GM18499 (cell line): ENCODE results near the gene ARHGAP22.

Experiments used
- ATAC-seq: cut with Tn5 transposase; IDR thresholded peaks from one replicate; pipeline ENCODE4 v1.9.1; 2021; ENCODE audit warnings: moderate number of reproducible peaks; ENCODE audit not compliant: insufficient read depth, unreplicated experiment

ARHGAP22 gene

GRCh38 chr10:48490571-48490940 lies 114.3 kb downstream of the ARHGAP22 start:
- ATAC-seq, result no peak

DNA sequence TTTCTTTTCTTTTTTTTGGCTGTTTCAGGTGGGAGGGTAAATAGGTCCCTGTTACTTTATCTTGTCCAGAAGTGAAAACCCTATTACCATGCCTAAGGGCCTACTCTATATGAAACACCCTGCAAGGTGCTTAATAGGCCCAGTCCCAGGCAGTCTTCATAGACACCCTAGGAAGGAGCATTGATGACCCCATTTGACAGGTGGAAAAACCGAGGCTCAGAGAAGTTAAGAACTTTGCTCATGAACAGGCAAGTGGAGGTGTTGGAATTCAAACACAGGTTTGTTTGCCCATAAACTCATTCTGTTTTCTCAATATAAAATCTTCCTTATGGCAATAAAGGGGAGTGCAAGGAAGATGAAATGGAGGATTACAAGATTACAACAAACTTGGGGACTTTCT lies 115.8 kb downstream of the ARHGAP22 start:
- no peak for ATAC-seq

GRCh38 chr10:48487244-48487643 lies 117.6 kb downstream of the ARHGAP22 start:
- no peak for ATAC-seq

DNA sequence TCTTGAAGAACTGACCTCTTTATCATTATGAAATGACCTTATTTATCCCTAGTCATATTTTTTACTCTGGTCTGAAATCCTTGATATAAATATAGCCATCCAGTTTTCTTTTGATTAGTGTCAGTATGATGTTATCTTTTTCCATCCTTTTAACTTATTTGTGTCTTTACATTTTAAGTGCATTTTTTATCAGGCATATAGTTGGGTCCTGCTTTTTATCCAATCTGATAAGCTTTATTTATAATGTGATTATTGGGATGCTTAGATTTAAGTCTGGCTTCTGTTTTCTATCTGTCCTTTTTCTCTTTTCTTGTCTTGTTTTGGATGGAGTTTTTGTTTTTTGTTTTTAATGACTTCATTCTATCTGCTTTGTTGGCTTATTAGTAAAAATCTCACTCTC lies 119.2 kb downstream of the ARHGAP22 start:
- ATAC-seq, result no peak

DNA sequence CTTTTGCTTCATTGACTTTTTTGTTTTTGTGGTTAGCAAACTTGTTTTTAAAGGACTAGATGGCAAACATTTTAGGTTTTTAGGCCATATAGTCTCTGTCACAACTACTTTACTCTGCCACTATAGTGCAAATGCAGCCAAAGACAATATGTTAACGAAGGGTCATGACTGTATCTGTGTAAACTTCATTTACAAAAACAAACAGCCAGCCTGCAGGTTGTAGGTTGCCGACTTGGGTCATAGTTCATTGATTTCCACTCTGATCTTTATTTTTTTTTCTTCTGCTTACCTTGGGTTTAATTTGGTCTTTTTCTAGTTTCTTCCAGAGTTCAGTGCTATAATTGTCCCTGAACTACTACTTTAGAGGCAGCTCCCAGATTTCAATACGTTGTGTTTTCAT lies 120.0 kb downstream of the ARHGAP22 start:
- no peak for ATAC-seq

DNA sequence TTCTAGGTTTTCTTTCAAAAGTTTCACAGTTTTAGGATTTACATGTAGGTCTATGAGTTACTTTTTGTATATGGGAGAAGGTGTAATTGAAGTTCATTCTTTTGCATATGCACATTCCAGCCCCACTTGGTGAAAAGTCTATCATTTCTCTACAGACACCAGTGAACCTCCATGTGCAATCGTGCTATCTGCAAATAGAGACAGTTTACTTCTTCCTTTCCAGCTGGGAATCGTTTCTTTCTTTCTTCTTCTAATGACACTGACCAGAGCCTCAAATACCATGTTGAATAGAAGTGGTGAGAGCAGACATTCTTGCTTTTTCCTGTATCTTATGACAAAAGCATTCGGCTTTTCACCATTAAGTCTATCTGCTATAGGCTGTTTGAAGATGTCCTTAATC lies 122.7 kb downstream of the ARHGAP22 start:
- no peak for ATAC-seq

- ATAC-seq, result no peak
Observed at GRCh38 chr10:48481385-48481784, 123.5 kb downstream of the ARHGAP22 start.

- ATAC-seq, result no peak
Observed at GRCh38 chr10:48480397-48481374, 124.2 kb downstream of the ARHGAP22 start.

GRCh38 chr10:48478980-48479811 lies 125.7 kb downstream of the ARHGAP22 start:
- ATAC-seq, result no peak

DNA sequence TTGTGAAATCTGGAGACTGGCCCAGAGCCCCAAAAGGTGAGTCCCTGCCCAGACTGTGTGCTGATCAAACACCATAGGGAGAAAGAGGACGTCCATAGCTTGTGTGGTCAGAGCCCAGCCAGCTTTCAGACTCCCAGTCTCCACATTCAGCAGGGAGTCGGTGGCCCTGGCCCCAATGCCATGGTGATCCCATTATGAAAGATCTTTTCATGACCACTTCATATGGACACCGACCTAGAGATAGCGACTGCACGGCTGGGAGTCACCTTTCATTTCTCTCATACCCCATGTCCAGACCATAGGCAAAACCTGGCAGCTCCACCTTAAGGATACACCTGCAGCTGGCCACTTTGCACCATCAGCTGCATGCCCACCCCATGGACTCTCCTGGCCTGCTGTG lies 126.4 kb downstream of the ARHGAP22 start:
- ATAC-seq, result no peak

DNA sequence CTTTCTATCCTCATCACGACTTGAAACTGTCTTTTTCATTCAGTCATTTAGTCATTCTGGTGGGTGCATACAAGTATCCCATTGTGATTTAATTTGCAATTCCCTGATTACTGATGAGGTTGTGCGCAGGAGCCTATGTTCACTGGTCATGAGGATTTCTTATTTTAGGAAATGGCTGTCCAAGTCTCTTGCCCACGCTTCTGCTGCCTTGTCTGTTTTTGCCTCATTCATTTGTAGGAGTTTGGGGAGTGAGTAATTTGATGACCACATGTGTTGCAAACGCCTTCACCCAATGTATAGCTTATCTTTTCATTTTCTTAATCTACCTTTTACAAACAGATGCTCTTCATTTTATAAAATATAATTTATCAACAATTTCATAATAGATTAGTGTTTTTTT lies 127.3 kb downstream of the ARHGAP22 start:
- ATAC-seq, result no peak

GRCh38 chr10:48477141-48477540 lies 127.7 kb downstream of the ARHGAP22 start:
- no peak for ATAC-seq

- no peak for ATAC-seq
Observed at GRCh38 chr10:48476279-48476982, 128.4 kb downstream of the ARHGAP22 start.

- ATAC-seq, result no peak
Observed at GRCh38 chr10:48475943-48476278, 129.0 kb downstream of the ARHGAP22 start.

DNA sequence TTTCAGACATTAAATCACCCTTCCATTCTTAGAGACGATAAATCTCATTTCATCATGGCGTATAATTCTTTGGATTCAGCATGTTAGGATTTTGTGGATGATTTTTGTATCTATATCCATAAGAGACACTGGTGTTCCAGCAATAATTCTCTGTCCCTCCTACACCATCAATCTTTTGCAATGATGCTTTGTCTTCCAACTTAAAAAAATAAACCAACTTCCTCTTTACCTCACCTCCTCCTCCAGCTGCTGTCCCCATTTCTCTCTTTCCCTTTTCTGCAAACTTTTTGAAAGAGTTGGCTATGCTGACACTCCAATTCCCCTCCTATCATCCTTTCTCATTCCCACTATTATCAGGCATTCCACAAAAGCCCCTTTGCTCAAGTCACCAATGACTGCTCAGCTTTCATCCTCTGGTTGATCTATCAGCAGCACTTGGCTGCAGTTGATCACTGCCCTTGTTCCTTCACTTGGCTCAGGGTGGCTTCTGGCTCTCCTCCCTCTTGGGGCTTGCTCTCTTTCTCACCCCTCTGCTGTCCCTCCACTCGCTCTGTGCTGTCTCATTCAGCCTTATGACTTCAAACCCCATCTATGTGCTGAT lies 130.0 kb downstream of the ARHGAP22 start:
- ATAC-seq, result no peak

DNA sequence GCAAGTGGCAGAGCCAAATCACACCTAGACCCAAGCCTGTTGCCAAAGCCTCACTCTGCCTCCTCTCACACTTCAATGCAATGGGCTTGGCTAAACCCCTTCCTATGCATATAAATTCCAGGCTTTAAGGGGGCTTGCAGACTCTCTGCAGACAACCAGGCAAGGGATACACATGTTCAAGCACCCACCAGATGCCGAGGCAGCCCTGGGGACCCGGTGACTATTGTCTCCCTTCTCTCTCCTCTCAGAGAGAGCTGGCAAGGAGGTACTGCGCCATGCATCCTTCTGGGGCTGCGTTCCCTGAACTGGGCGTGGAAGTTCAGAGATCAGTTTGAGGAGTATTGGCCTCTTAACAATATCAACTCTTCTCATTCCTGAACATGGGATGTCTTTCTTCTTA lies 131.2 kb downstream of the ARHGAP22 start:
- ATAC-seq, result no peak

DNA sequence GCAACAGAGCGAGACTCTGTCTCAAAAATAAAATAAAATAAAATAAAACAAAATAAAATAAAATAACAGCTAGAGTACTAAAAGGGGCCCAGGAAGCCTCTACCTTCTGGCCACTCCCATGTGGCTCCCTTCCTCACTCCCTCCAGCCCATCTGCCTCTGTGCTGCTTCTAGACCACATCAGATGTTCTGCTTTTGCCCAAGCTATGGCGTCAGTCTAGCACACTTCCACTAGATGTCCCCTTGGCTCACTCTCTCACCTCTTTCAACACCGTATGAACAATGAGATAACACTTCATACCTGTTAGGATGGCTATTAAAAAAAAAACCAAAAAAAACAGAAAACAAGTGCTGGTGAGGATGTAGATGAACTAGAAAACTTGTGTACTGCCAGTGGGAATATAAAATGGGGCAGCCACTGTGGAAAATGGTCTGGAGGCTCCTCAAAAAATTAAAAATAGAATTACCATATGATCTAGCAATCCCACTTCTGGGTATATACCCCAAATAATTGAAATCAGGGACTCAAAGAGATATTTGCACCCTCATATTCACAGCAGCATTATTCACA lies 132.3 kb downstream of the ARHGAP22 start:
- ATAC-seq, result no peak

GRCh38 chr10:48470893-48471805 lies 133.7 kb downstream of the ARHGAP22 start:
- no peak for ATAC-seq
